Vagina (tissue), 2 donors: ENCODE measurements around the gene LRP3. TPM values are rescaled to one million over a fixed set of nuclear protein-coding genes. Genes with fewer than 3 reads are reported as not detected.

ENCODE experiments used
- DNase-seq, 2 donors: peaks; one replicate each; pipeline ENCODE4 v3.0.0-alpha.2; 2017; ENCODE audit errors: extremely low spot score in 2 of 2
- H3K27ac ChIP-seq: fragments of 200-600 bp; sonication (generic); one replicate; pipeline ENCODE4 v1.5.1; 2019
- H3K27me3 ChIP-seq: fragments of 200-600 bp; sonication (generic); one replicate; pipeline ENCODE4 v1.5.1; 2019
- H3K36me3 ChIP-seq, 2 donors: fragments of 200-600 bp; sonication (generic); one replicate each; pipeline ENCODE4 v1.5.1; 2017 to 2019
- H3K4me1 ChIP-seq: fragments of 200-600 bp; sonication (generic); one replicate; pipeline ENCODE4 v1.5.1; 2019
- H3K4me3 ChIP-seq, 2 donors: fragments of 200-600 bp; sonication (generic); 1 replicate in 1 of 2; 2 replicates in 1 of 2; pipeline ENCODE4 v1.5.1; 2016 to 2019
- H3K9me3 ChIP-seq: fragments of 200-600 bp; sonication (generic); one replicate; pipeline ENCODE4 v1.5.1; 2019
- CTCF ChIP-seq, 3 experiments: fragments of 450-650 bp in 2 of 3; fragments of 200-600 bp in 1 of 3; sonication (generic) in 1 of 3; IDR thresholded peaks; one replicate each; pipeline ENCODE4 v1.5.1; 2017 to 2019; ENCODE audit warnings: antibody characterized with exemption in 3 of 3, mild to moderate bottlenecking in 2 of 3, moderate library complexity in 2 of 3
- POLR2A ChIP-seq, 2 donors: fragments of 450-650 bp; IDR thresholded peaks; one replicate each; pipeline ENCODE4 v1.6.1; 2017; ENCODE audit warnings: antibody characterized with exemption in 2 of 2, mild to moderate bottlenecking in 2 of 2, moderate library complexity in 2 of 2
- POLR2AphosphoS5 ChIP-seq, 2 donors: sonication (generic); formaldehyde crosslinking; IDR thresholded peaks; one replicate each; pipeline ENCODE4 v1.9.0; 2017; ENCODE audit warnings: antibody characterized with exemption in 2 of 2, mild to moderate bottlenecking in 2 of 2, low read depth in 1 of 2; ENCODE audit not compliant: insufficient read depth in 1 of 2
- intact Hi-C: fragments of 100-400 bp; cut with DNase I; formaldehyde crosslinking; loops from one replicate; pipeline ENCODE4 v1.15.1; 2023
- total RNA-seq: library from RNA; depleted of rRNA; stranded (reverse); fragments of >200 nt; gene quantifications from one replicate; pipeline ENCODE4 v1.2.3, GENCODE V29; 2016

LRP3 gene
- total RNA-seq, 1 donor from 2014 or later: 20.6 TPM

GRCh38 chr19:33193269-33193864 is 763 bp upstream of the LRP3 start:
- intact Hi-C loops: loop anchor here (10.0 kb wide), 1 partner anchor 59 kb away; the partner anchor contains the start of gene WDR88
- TF ChIP-seq CTCF (IDR thresholded peaks at IDR 0.05) (no peak), POLR2AphosphoS5 (IDR thresholded peaks at IDR 0.05; ENCODE audit: insufficient read depth in 1 of 2, low read depth in 1 of 2) (no peak), POLR2A (IDR thresholded peaks at IDR 0.05) (no peak)
- Histone ChIP-seq H3K36me3 (peaks cover 0 to 4% of the 10 kb centered on the region in 2 donors), H3K4me3 (peak overlapping the region; percentile 29 to 40), H3K27me3 (no peaks in the 10 kb centered on the region), H3K9me3 (no peaks in the 10 kb centered on the region), H3K27ac (no peak overlapping the region), H3K4me1 (peaks cover 15% of the 10 kb centered on the region)
- DNase-seq: no peak

- Histone ChIP-seq H3K27me3 (no peaks in the 10 kb centered on the region), H3K36me3 (peaks cover 0 to 4% of the 10 kb centered on the region in 2 donors), H3K9me3 (no peaks in the 10 kb centered on the region), H3K4me1 (peaks cover 15% of the 10 kb centered on the region), H3K4me3 (peak overlapping the region; percentile 62 to 63), H3K27ac (peak overlapping the region; percentile 75)
- no peak for DNase-seq
- intact Hi-C loops: loop anchor here (10.0 kb wide), 1 partner anchor 60 kb away; the partner anchor contains the start of gene WDR88
- no peak for TF ChIP-seq POLR2AphosphoS5 (IDR thresholded peaks at IDR 0.05; ENCODE audit: insufficient read depth in 1 of 2, low read depth in 1 of 2)
- no peak for TF ChIP-seq CTCF (IDR thresholded peaks at IDR 0.05)
- no peak for TF ChIP-seq POLR2A (IDR thresholded peaks at IDR 0.05)
Measured at GRCh38 chr19:33194532-33194885, 379 bp downstream of the LRP3 start.

- DNase-seq: no peak
- H3K9me3 ChIP-seq: no peaks in the 10 kb centered on the region
- peak overlapping the region; percentile 75 for H3K27ac ChIP-seq
- peaks cover 0 to 4% of the 10 kb centered on the region in 2 donors for H3K36me3 ChIP-seq
- TF ChIP-seq POLR2A (IDR thresholded peaks at IDR 0.05) (no peak), CTCF (IDR thresholded peaks at IDR 0.05) (no peak), POLR2AphosphoS5 (IDR thresholded peaks at IDR 0.05; ENCODE audit: insufficient read depth in 1 of 2, low read depth in 1 of 2) (no peak)
- H3K4me1 ChIP-seq: peaks cover 15% of the 10 kb centered on the region
- intact Hi-C loops: loop anchor here (10.0 kb wide), 1 partner anchor 60 kb away; the partner anchor contains the start of gene WDR88
- H3K27me3 ChIP-seq: no peaks in the 10 kb centered on the region
- peak overlapping the region; percentile 62 to 63 for H3K4me3 ChIP-seq
Measured at GRCh38 chr19:33194886-33195644, 935 bp downstream of the LRP3 start.

GRCh38 chr19:33195645-33196347 is 1.7 kb downstream of the LRP3 start:
- Histone ChIP-seq H3K36me3 (peaks cover 0 to 4% of the 10 kb centered on the region in 2 donors), H3K4me1 (peaks cover 15% of the 10 kb centered on the region), H3K27me3 (no peaks in the 10 kb centered on the region), H3K9me3 (no peaks in the 10 kb centered on the region), H3K27ac (peak overlapping the region; percentile 75), H3K4me3 (peak overlapping the region; percentile 62 to 63)
- no peak for DNase-seq
- TF ChIP-seq POLR2A (IDR thresholded peaks at IDR 0.05) (no peak), CTCF (IDR thresholded peaks at IDR 0.05) (no peak), POLR2AphosphoS5 (IDR thresholded peaks at IDR 0.05; ENCODE audit: insufficient read depth in 1 of 2, low read depth in 1 of 2) (no peak)
- intact Hi-C loops: loop anchor here (10.0 kb wide), 1 partner anchor 61 kb away; the partner anchor contains the start of gene WDR88
